DND-41 (cell line): ENCODE results near the gene HS3ST5.

ENCODE experiments used
- ATAC-seq: fragments of 200-7000 bp; cut with Tn5 transposase; 3 replicates; pipeline ENCODE4 v1.9.1; 2021; ENCODE audit warnings: low read depth; ENCODE audit not compliant: insufficient read depth
- DNase-seq: peaks from one replicate; pipeline ENCODE4 v3.0.0-alpha.2; 2020
- H2AFZ ChIP-seq: 2 replicates; pipeline ENCODE4 v1.6.0; 2012; ENCODE audit warnings: low read depth, low read length
- H3K27ac ChIP-seq: 2 replicates; pipeline ENCODE4 v1.5.1; 2012; ENCODE audit warnings: low read length, inconsistent platforms
- H3K27me3 ChIP-seq: fragments of 200-600 bp; sonication (generic); 2 replicates; pipeline ENCODE4 v1.6.0; 2012; ENCODE audit warnings: low read length, mild to moderate bottlenecking, inconsistent platforms; ENCODE audit not compliant: insufficient read depth, poor library complexity
- H3K36me3 ChIP-seq: 2 replicates; pipeline ENCODE4 v1.5.1; 2012; ENCODE audit warnings: low read length, inconsistent platforms; ENCODE audit not compliant: insufficient read depth
- H3K4me1 ChIP-seq: 2 replicates; pipeline ENCODE4 v1.5.1; 2012; ENCODE audit warnings: mild to moderate bottlenecking, low read length; ENCODE audit not compliant: insufficient read depth
- H3K4me2 ChIP-seq: 2 replicates; pipeline ENCODE4 v1.6.0; 2012; ENCODE audit warnings: mild to moderate bottlenecking, moderate library complexity, low read length, inconsistent platforms; ENCODE audit not compliant: insufficient read depth
- H3K4me3 ChIP-seq, 2 experiments: fragments of 200-600 bp in 1 of 2; shearing (Covaris generic) in 1 of 2; 2 replicates each; pipeline ENCODE4 v1.5.1; 2012 to 2016; ENCODE audit warnings: inconsistent platforms in 2 of 2, low read length in 2 of 2, mild to moderate bottlenecking in 2 of 2, low read depth in 1 of 2, moderate library complexity in 1 of 2
- H3K79me2 ChIP-seq: 2 replicates; pipeline ENCODE4 v1.6.0; 2012; ENCODE audit warnings: low read length, inconsistent platforms; ENCODE audit not compliant: insufficient read depth
- H3K9ac ChIP-seq: 2 replicates; pipeline ENCODE4 v1.6.0; 2012; ENCODE audit warnings: low read depth, mild to moderate bottlenecking, inconsistent platforms, low read length, moderate library complexity
- H3K9me3 ChIP-seq: 2 replicates; pipeline ENCODE4 v1.5.1; 2012; ENCODE audit warnings: low read length, moderate library complexity, mild to moderate bottlenecking, inconsistent platforms; ENCODE audit not compliant: insufficient read depth, severe bottlenecking
- H4K20me1 ChIP-seq: 2 replicates; pipeline ENCODE4 v1.6.0; 2012; ENCODE audit warnings: low read length; ENCODE audit not compliant: insufficient read depth
- EZH2 ChIP-seq: IDR thresholded peaks from 3 replicates; pipeline ENCODE4 v1.6.1; 2012; ENCODE audit warnings: borderline replicate concordance, low read depth, mild to moderate bottlenecking, moderate library complexity, low read length, inconsistent platforms; ENCODE audit not compliant: severe bottlenecking
- TF ChIP-seq, protein P1 (sequence below): IDR thresholded peaks from 2 replicates; pipeline ENCODE4 v1.5.1; 2012; ENCODE audit warnings: borderline replicate concordance, low read length, moderate library complexity, mild to moderate bottlenecking; ENCODE audit not compliant: poor library complexity, severe bottlenecking; ENCODE audit errors: extremely low read depth

HS3ST5 gene

GRCh38 chr6:114135363-114135971, 207.4 kb downstream of the HS3ST5 start:
- no peak overlapping the region for H3K4me2 ChIP-seq
- H2AFZ ChIP-seq, result no peak overlapping the region

DNA sequence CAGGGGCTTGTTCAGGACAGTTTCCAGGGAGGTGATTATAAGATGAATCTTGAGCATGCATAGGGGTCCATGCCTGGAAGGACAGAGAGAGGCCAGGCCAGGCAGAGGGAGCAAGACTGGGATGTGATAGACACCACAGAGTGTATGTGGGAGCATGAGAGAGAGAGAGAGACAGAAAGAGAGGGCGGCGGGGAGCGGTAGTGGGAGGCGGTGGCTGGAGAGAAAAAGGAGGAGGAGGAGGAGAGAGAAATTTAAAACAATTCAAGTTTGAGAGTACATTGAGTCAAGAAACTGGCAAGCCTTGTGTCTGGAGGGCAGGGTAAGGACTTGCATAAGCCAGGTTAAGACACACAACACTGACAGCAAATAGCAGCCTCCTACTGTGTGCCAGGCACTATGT, 209.0 kb downstream of the HS3ST5 start:
- DNase-seq (no peak), ATAC-seq (no peak)
- H3K9me3 ChIP-seq, result no peaks in the 10 kb centered on the region
- H3K27me3 ChIP-seq, result no peaks in the 10 kb centered on the region
- H3K27ac ChIP-seq, result no peak overlapping the region
- no peak overlapping the region for H3K4me3 ChIP-seq
- no peaks in the 10 kb centered on the region for H3K4me1 ChIP-seq
- no peak overlapping the region for H3K9ac ChIP-seq
- H4K20me1 ChIP-seq, result no peaks in the 10 kb centered on the region
- no peaks in the 10 kb centered on the region for H3K36me3 ChIP-seq
- H3K79me2 ChIP-seq, result no peaks in the 10 kb centered on the region
- H3K4me2 ChIP-seq, result no peak overlapping the region
- no peak overlapping the region for H2AFZ ChIP-seq
- TF ChIP-seq, protein P1, sequence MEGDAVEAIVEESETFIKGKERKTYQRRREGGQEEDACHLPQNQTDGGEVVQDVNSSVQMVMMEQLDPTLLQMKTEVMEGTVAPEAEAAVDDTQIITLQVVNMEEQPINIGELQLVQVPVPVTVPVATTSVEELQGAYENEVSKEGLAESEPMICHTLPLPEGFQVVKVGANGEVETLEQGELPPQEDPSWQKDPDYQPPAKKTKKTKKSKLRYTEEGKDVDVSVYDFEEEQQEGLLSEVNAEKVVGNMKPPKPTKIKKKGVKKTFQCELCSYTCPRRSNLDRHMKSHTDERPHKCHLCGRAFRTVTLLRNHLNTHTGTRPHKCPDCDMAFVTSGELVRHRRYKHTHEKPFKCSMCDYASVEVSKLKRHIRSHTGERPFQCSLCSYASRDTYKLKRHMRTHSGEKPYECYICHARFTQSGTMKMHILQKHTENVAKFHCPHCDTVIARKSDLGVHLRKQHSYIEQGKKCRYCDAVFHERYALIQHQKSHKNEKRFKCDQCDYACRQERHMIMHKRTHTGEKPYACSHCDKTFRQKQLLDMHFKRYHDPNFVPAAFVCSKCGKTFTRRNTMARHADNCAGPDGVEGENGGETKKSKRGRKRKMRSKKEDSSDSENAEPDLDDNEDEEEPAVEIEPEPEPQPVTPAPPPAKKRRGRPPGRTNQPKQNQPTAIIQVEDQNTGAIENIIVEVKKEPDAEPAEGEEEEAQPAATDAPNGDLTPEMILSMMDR, result no peak
- TF ChIP-seq EZH2, result no peak

More at GRCh38 chr6:114135363-114135971, 207.4 kb downstream of the HS3ST5 start:
- ATAC-seq (no peak), DNase-seq (no peak)
- no peaks in the 10 kb centered on the region for H3K36me3 ChIP-seq
- no peaks in the 10 kb centered on the region for H3K4me1 ChIP-seq
- H3K4me3 ChIP-seq, result no peak overlapping the region
- no peak overlapping the region for H3K9ac ChIP-seq
- no peaks in the 10 kb centered on the region for H3K9me3 ChIP-seq
- H3K27ac ChIP-seq, result no peak overlapping the region
- TF ChIP-seq EZH2, result no peak
- no peaks in the 10 kb centered on the region for H3K79me2 ChIP-seq
- H3K27me3 ChIP-seq, result peaks cover 6% of the 10 kb centered on the region
- no peaks in the 10 kb centered on the region for H4K20me1 ChIP-seq

DNA sequence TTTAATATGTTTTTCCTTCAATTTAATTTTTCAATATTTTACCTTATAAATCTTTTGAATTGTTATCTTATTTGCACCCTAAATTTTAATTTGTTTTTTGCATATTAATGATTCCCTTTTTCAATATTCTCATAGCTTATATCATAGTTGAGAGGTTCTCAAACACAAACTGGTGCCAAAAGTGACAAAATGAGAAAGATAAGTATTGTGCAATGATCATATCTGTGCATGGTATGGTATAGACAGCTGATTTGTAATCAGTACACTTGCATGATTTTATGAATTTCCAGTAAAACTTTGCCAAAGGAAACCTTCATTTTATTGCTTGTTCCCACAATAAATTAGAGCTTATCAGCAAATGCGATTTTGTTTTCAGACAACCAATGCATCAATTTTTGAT, 210.9 kb downstream of the HS3ST5 start:
- no peak for ATAC-seq
- Histone ChIP-seq H3K36me3 (no peaks in the 10 kb centered on the region), H4K20me1 (no peaks in the 10 kb centered on the region), H3K4me3 (no peak overlapping the region), H3K27ac (no peak overlapping the region), H3K4me1 (no peaks in the 10 kb centered on the region), H3K27me3 (no peaks in the 10 kb centered on the region), H3K4me2 (no peak overlapping the region), H3K79me2 (no peaks in the 10 kb centered on the region), H2AFZ (no peak overlapping the region), H3K9me3 (no peaks in the 10 kb centered on the region), H3K9ac (no peak overlapping the region)
- DNase-seq, result no peak
- TF ChIP-seq EZH2, result no peak
- TF ChIP-seq, protein P1, result no peak

GRCh38 chr6:114125576-114125975, 217.2 kb downstream of the HS3ST5 start:
- no peak for TF ChIP-seq EZH2
- TF ChIP-seq, protein P1, result no peak
- Histone ChIP-seq H3K9me3 (no peaks in the 10 kb centered on the region), H3K36me3 (no peaks in the 10 kb centered on the region), H4K20me1 (no peaks in the 10 kb centered on the region), H3K27me3 (no peaks in the 10 kb centered on the region), H3K27ac (no peak overlapping the region), H3K4me1 (no peaks in the 10 kb centered on the region), H3K4me2 (no peak overlapping the region), H3K79me2 (no peaks in the 10 kb centered on the region), H2AFZ (no peak overlapping the region), H3K4me3 (no peak overlapping the region), H3K9ac (no peak overlapping the region)
- DNase-seq (no peak), ATAC-seq (no peak)
